Activated naive CD4-positive, alpha-beta T cell treated with anti-CD3 and anti-CD28 coated beads, Interleukin-2, amount 10 ng/mL, durations not matched to agents 7 days and 5 days (primary cell): ENCODE results near the gene VILL.

ENCODE experiments used
- CTCF ChIA-PET: fragments of 350-600 bp; sonication (Branson Sonifier 250); formaldehyde crosslinking; loops from one replicate; lab custom pipeline; 2021; ENCODE audit warnings: antibody characterized with exemption; lab: Charles Lee
- DNase-seq: peaks from one replicate; pipeline ENCODE4 v3.0.0-alpha.2; 2020
- H3K27ac Mint-ChIP-seq: one replicate; pipeline ENCODE4 v1.8.0; 2021; ENCODE audit warnings: mild to moderate bottlenecking, moderate library complexity, mixed read lengths
- H3K27me3 Mint-ChIP-seq: one replicate; pipeline ENCODE4 v1.8.0; 2021; ENCODE audit warnings: mild to moderate bottlenecking, mixed read lengths
- H3K36me3 Mint-ChIP-seq: one replicate; pipeline ENCODE4 v1.8.0; 2021; ENCODE audit warnings: mixed read lengths
- H3K4me1 Mint-ChIP-seq: one replicate; pipeline ENCODE4 v1.8.0; 2021; ENCODE audit warnings: mixed read lengths
- H3K4me3 Mint-ChIP-seq: one replicate; pipeline ENCODE4 v1.8.0; 2021; ENCODE audit warnings: mild to moderate bottlenecking, moderate library complexity, mixed read lengths
- H3K9me3 Mint-ChIP-seq: one replicate; pipeline ENCODE4 v1.8.0; 2021; ENCODE audit warnings: mixed read lengths

VILL gene

DNA sequence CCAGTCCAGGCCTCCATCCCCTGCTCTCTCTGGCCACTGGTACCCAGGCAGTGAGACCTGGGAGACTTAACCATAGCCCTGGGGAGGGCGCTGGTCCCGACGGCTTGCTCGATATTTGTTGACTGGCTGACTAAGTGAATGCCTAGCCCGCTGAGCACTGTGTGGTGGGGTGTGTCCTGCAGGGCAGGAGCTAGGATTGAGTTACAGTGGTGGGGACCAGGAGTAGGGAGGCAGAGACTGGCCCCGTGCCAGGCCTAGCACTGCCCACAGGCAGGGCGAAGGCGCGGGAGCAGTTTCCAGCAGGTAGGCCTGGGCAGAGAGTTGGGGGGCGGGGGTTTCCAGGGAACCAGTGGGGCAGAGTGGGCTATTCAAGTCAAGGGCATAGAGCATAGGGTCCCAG, at the start of gene VILL:
Gene VILL, plus strand, starts transcription at position 260 of the 400 bp plus-strand sequence. CDS start 2,887 bp downstream, outside the sequence.
- Mint-ChIP-seq H3K4me1 (peaks cover 30% of the 10 kb centered on the region), H3K27ac (no peak within 1 kb of the TSS), H3K4me3 (no peak within 1 kb of the TSS), H3K36me3 (peaks cover 4% of the 10 kb centered on the region), H3K27me3 (peaks cover 14% of the 10 kb centered on the region), H3K9me3 (no peaks in the 10 kb centered on the region)
- DNase-seq: no peak
- CTCF ChIA-PET: no interaction called here

DNA sequence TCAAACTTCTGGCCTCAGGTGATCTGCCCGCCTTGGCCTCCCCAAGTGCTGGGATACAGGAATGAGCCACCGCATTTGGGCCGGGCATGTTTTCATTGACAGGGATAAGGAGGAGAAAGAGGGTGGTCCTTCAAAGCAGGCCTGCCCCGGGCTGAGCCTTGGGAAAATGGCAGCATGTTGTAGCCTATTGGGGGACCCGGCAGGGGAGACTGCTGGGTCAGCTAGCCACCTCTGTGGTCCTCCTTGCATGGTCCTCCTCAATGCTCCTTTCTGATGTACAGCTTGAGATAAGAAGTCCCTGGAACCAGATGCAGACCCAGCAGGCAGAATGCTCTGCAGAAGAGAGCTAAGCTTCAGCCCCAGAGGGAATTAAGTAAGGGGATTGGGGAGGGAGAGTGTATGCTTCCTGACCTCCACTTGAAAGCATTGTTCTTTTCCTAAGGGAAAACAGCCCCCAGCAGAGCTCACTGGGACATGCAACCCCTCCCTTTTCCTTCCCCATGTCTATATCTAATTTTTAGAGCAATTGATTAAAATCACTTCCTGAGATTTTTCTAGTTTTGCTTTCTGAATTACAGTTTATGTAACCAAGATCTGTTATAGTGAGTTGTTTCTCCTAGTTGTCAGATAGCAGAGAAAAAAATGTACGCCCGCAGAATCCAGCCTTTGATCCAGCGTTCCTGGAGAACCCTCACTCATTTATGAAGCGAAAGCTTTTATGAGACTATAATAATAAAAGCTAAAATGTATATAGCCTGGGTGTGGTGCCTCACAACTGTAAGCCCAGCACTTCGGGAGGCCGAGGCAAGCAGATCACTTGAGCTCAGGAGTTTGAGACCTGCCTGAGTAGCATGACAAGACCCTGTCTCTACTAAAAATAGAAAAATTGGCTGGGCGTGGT, 48.7 kb upstream of the VILL start:
- Mint-ChIP-seq H3K36me3 (no peaks in the 10 kb centered on the region), H3K9me3 (no peaks in the 10 kb centered on the region), H3K4me1 (peaks cover 2% of the 10 kb centered on the region), H3K27ac (no peak overlapping the region), H3K27me3 (peaks cover 4% of the 10 kb centered on the region), H3K4me3 (no peak overlapping the region)
- DNase-seq: no peak
- CTCF ChIA-PET: no interaction called here

DNA sequence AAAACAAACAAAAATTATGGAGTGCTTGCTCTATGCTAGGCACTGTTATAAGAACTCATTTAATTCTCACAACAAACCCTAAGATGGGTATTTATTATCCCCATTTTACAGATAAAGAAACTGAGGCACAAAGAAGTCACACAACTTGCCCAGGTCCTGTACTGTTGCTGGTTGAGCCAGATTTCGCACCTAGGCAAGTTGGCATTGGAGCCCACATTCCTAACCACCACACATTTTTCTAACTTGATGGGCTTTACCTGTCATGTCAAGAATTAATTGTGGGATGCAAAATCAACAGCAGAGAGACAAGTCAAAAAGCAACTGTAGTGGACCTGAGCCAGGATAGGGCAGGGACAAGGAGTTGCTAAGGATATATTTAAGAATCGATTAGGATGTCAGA, 47.9 kb upstream of the VILL start:
- Mint-ChIP-seq H3K36me3 (no peaks in the 10 kb centered on the region), H3K27me3 (no peaks in the 10 kb centered on the region), H3K27ac (no peak overlapping the region), H3K4me3 (no peak overlapping the region), H3K4me1 (peaks cover 2% of the 10 kb centered on the region), H3K9me3 (no peaks in the 10 kb centered on the region)
- DNase-seq: no peak
- CTCF ChIA-PET: no interaction called here

DNA sequence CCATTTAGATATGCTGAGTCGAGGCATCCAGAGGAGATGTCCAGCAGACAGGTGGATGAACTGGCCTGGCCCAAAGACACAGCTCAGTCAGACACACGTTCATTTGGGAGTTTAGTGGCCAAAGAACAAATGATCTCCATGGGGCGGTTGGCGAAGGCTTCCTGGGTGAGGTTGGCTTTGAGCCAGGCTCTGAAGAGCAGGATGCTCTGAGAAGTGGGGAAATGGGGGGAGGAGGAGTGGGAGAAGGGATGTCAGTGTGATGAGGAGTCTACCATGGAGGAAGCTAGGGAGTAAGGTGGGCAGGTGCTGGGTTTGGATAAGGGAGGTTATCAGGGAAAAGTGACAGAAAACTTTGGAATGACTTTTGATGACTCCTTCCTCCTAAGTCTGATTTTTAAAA, 47.5 kb upstream of the VILL start:
- Mint-ChIP-seq H3K36me3 (no peaks in the 10 kb centered on the region), H3K4me1 (peaks cover 2% of the 10 kb centered on the region)
- CTCF ChIA-PET: no interaction called here

DNA sequence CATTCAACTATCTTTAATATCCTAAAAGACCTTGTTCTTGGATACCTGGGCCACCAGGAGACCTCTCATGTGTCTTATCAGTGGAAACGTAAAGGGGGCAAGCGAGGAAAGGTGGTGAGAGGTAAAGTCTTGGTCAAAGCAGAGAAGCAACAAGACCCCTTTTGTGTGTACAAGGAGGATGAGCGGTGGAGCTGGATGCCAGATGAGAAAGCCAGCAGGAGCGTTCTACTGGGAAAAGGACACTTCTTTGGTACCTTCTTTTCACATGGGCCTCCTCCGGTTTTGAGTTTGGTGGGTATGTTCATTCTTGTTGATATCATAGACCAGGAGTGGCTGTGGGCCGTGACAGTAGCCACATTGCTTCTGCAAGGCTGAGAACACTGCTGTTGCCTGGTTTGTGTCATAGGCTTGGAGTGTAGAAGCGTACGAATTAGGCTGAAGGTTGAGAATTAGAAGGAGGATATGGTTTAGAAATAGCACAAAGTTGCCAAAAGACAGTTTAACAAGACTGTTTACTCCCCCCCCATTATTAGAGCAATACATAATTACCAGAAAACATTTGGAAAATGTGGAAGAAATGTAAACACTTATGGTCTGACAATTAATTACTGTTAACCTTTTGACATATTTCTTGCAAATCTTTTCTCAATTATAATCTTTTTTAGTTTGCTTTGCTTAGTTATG, 46.8 kb upstream of the VILL start:
- no peak for DNase-seq
- Mint-ChIP-seq H3K9me3 (no peaks in the 10 kb centered on the region), H3K4me1 (peaks cover 2% of the 10 kb centered on the region), H3K27me3 (no peaks in the 10 kb centered on the region), H3K36me3 (no peaks in the 10 kb centered on the region), H3K4me3 (no peak overlapping the region), H3K27ac (no peak overlapping the region)
- CTCF ChIA-PET: no interaction called here

More for the DNA sequence above, 47.5 kb upstream of the VILL start:
- Mint-ChIP-seq H3K27me3 (no peaks in the 10 kb centered on the region), H3K9me3 (no peaks in the 10 kb centered on the region), H3K4me3 (no peak overlapping the region), H3K27ac (no peak overlapping the region)
- no peak for DNase-seq

DNA sequence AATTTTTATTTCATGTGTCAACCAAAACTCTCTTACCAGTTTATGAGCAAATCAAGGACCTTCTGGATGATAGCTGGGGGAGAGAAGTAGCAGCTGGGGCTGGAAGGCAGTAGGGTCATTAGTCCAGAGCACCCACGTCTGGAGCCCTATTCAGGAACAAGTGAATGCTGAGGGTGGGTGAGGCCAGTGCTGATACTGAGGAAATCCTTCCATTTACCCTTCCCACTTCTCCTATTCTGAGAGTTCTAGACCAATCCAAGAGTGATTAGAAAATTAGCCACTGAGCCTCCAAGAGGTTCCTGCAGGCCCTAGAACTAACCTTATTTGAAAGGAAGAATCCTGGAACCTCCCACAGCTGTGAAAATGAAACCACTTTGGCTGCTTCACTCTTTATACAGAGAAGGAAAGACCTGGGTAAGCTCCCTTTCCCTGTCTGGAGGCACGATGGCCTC, 46.2 kb upstream of the VILL start:
- CTCF ChIA-PET: interaction anchor here (1.9 kb wide), 1 partner anchor 24 kb away, joined by 5 read pairs; no protein-coding TSS in a partner anchor
- Mint-ChIP-seq H3K4me1 (peaks cover 2% of the 10 kb centered on the region), H3K27me3 (no peaks in the 10 kb centered on the region), H3K27ac (no peak overlapping the region), H3K9me3 (no peaks in the 10 kb centered on the region), H3K4me3 (no peak overlapping the region), H3K36me3 (no peaks in the 10 kb centered on the region)
- no peak for DNase-seq

DNA sequence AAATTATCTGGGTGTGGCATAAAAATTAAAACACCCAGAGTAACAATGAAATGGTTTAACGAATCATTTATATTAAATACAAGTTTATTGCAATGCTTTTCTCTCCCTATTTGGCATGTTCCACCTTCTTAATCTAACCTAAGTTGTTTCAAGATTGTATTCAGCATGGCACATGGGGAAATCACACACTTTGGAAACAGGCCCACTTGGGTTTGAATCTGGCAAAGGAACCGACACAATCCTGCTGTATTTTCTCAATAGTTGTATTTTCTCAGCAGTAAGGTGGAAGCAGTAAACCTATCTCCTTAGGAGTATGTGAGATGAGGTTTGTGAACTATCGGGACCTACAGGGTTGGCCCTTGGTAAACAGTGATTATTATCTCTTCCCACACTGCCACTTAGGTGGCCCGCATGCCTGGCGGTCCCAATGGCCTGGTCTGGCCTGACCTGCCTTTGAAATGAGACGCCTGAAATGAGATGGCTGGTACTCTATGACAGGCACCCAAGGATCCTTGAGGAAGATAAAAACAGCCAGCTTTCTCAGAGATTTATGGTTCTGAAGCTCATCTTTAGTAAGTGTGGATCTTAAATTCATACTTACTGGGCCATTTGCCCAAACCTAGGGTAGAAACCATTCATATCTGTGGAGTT, 45.3 kb upstream of the VILL start:
- Mint-ChIP-seq H3K27ac (no peak overlapping the region), H3K9me3 (no peaks in the 10 kb centered on the region), H3K4me1 (peaks cover 2% of the 10 kb centered on the region), H3K36me3 (no peaks in the 10 kb centered on the region), H3K27me3 (no peaks in the 10 kb centered on the region), H3K4me3 (no peak overlapping the region)
- CTCF ChIA-PET: interaction anchor here (1.9 kb wide), 1 partner anchor 23 kb away, joined by 5 read pairs; no protein-coding TSS in a partner anchor
- DNase-seq: no peak

DNA sequence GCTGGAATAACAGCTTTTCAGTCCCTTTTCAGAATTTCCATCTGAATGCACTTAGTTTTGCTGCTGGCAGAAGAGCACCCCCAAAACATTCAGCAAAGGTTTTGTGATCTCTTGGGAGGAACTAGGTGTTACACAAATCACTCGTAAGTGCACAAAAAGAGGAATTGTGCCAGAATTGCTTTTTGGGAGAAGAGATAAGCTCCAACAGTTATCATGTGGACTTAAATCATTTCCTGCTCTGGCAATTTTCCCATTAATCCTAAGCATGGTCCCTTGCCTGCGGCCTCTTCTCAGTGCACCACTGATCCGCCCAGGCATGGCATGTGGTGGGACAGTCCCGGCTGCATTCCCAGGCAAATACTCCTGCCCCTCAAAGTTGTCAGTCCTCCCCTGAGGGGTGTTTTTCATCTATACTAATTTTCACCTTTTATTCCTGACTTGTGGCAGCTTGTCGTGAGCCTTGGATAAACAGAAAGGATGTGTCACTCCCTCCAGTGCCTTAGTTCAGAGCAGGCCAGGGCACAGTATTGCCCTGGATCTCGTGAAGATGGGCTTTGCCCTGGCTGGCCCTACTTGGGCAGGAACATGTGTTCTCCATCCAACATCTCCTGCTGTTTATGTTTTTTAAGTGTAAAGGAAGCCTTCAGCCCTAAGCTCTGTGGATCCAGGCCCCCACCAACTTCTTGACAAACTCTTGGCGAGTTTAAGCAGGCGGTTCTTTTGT, 44.6 kb upstream of the VILL start:
- CTCF ChIA-PET: interaction anchor here (1.9 kb wide), 1 partner anchor 22 kb away, joined by 5 read pairs; no protein-coding TSS in a partner anchor
- H3K9me3 Mint-ChIP-seq: no peaks in the 10 kb centered on the region
- no peaks in the 10 kb centered on the region for H3K27me3 Mint-ChIP-seq
- no peak for DNase-seq
- H3K36me3 Mint-ChIP-seq: no peaks in the 10 kb centered on the region
- no peak overlapping the region for H3K27ac Mint-ChIP-seq
- peaks cover 2% of the 10 kb centered on the region for H3K4me1 Mint-ChIP-seq
- no peak overlapping the region for H3K4me3 Mint-ChIP-seq

DNA sequence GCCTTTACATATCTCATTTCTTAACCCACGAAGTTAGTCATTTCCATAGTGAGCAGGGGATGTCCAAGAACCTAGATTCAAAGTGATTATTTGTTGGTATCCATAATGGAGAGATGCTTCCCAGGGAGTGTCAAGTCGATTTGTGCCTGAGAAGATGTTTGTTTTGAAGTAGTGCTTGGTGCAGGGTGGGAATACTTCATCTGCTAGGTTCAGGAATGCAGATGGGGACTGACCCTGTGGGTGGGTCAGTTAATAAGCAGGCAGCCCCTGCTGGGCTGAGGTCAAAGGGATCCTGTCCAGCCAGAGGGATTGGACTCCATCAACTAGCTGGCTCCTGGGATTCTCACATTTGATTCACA, 44.1 kb upstream of the VILL start:
- DNase-seq: no peak
- Mint-ChIP-seq H3K27ac (no peak overlapping the region), H3K4me1 (peaks cover 2% of the 10 kb centered on the region), H3K4me3 (no peak overlapping the region), H3K36me3 (no peaks in the 10 kb centered on the region), H3K9me3 (no peaks in the 10 kb centered on the region), H3K27me3 (no peaks in the 10 kb centered on the region)
- CTCF ChIA-PET: no interaction called here

DNA sequence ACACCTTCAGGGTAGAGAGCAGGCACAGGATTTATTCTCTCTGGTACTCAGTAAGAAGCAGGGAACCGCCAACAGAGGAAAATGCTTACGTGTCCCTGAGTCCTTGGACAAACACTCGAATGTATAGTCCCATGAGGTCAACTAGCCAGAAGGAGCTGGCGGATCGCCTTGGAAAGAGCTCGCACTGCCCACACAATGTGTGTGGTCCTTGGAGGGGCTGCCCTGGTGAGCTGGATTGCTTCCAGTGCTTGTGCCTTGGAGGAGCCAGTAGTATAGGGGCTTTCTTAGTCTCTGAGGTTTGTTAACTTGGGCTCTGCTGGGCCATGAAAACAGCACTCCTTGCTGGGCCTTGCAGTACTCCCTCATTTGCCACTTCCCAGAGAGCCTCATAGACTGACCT, 40.7 kb upstream of the VILL start:
- Mint-ChIP-seq H3K36me3 (no peaks in the 10 kb centered on the region), H3K4me3 (no peak overlapping the region), H3K27me3 (no peaks in the 10 kb centered on the region), H3K27ac (no peak overlapping the region), H3K9me3 (no peaks in the 10 kb centered on the region), H3K4me1 (no peaks in the 10 kb centered on the region)
- no peak for DNase-seq
- CTCF ChIA-PET: interaction anchor here (1.6 kb wide), 1 partner anchor 94 kb away, joined by 4 read pairs; no protein-coding TSS in a partner anchor

DNA sequence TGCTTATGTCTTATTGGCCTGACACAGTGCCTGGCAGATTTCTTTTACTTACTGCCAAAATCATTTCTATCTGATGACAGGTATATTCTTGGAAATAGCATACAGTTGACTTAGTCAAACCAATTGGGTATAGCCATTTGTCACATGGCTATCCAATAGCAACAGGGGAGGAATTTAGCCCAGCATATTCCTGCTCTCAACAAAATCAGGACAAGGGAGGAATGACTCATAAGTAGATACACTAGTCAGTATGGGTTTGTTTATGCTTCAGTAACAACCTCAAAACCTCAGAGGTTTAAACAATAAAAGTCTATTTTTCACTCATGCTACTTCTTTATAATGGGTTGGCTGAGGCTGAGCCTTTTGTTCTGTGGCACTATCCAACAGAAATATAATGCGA, 38.0 kb upstream of the VILL start:
- H3K9me3 Mint-ChIP-seq: no peaks in the 10 kb centered on the region
- CTCF ChIA-PET: interaction anchor here (1.3 kb wide), 1 partner anchor 14 kb away, joined by 6 read pairs; no protein-coding TSS in a partner anchor
- no peak overlapping the region for H3K27ac Mint-ChIP-seq
- H3K4me1 Mint-ChIP-seq: peaks cover 21% of the 10 kb centered on the region
- no peaks in the 10 kb centered on the region for H3K36me3 Mint-ChIP-seq
- DNase-seq: no peak
- H3K27me3 Mint-ChIP-seq: no peaks in the 10 kb centered on the region
- H3K4me3 Mint-ChIP-seq: no peak overlapping the region

DNA sequence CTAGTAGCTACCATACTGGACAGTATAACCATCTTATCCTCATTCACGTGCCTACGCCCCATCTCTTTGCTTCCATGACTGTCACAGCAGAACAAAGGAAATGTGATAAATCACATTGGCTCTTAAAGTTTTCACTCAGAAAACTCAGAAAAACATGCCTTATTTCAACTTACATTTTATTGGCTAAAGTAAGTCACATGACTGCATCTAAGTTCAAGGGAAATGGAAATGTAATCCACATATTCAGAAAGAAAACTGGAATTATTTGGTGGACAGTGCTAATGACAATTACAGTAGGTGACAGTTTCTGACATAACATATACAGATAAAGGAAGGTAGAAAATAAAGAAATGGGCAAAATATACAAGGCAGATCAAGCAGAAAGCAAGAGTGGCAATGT, 37.4 kb upstream of the VILL start:
- H3K27ac Mint-ChIP-seq: no peak overlapping the region
- H3K27me3 Mint-ChIP-seq: no peaks in the 10 kb centered on the region
- no peaks in the 10 kb centered on the region for H3K9me3 Mint-ChIP-seq
- H3K4me3 Mint-ChIP-seq: no peak overlapping the region
- H3K36me3 Mint-ChIP-seq: no peaks in the 10 kb centered on the region
- no peak for DNase-seq
- CTCF ChIA-PET: no interaction called here
- H3K4me1 Mint-ChIP-seq: peaks cover 25% of the 10 kb centered on the region

DNA sequence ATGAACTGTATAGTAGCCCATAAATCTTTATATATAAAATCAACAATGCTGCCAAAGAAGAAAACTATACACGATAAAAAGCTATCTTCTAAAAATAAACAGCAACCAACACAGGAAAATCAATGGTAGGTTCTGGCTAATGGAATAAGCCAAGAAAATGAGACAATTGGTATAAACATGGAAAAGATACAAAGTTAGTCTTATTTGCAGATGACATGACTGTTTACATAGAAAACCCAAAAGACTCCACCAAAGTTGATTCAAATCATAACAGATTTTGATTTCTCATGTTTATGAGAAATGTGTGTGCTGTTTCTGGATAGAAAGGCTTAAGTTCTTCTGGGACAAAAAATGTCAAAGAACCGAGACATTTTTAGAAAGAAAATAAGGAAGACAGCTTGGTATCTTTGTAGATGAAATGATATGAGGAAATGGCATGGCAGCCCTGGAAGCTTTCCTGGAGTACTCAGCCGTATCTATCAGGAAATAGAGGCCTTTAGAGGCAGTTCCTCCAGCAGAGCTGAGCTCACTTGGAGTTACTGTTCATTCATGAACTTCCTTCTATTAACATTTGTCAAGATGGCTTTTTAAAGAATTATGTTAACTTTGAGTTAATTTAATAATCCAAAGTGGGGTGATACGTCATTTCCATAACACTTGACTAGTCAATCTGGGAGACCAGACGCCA, 36.7 kb upstream of the VILL start:
- peaks cover 25% of the 10 kb centered on the region for H3K4me1 Mint-ChIP-seq
- H3K27ac Mint-ChIP-seq: no peak overlapping the region
- H3K9me3 Mint-ChIP-seq: no peaks in the 10 kb centered on the region
- no peaks in the 10 kb centered on the region for H3K36me3 Mint-ChIP-seq
- no peaks in the 10 kb centered on the region for H3K27me3 Mint-ChIP-seq
- no peak for DNase-seq
- H3K4me3 Mint-ChIP-seq: no peak overlapping the region
- CTCF ChIA-PET: interaction anchor here (1.4 kb wide), 1 partner anchor 13 kb away, joined by 5 read pairs; no protein-coding TSS in a partner anchor
